ENCODE measurements around the gene SMTNL2.
"Not testable (repeated sequence)": the region's sequence is repeated elsewhere in the genome, so short reads cannot be mapped to it uniquely, and the experiment has no call there.

DNA sequence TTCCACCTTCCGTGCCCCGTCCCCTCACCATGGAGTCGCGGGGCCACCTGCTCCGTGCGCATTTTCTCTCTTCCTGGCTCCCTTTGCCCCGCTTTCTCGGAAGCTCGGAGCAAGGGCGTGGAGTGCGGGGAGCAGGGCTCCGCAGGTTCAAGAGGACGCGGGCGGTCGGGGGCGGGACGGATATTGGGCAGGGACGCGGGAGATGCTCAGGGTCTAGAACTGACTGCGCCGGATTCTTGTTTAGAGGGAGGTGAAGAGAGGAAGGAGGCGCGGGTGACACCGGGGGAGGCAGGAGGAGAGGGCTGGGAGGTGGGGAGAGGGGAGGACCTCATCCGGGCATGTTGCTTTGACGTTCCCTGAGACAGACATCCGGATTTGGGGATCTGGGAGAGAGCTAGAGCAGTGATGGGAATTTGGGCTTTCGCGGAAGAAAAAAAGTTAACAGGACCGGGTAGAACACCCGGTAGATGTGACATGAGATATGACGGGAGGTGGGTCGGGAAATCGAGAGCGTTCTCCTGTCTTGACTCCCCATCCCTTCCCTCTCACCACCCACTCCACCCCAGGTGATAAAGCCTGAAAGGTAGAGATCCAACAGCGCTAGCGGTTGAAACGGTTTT, 56.4 kb downstream of the SMTNL2 start:
- TF ChIP-seq, protein P1, sequence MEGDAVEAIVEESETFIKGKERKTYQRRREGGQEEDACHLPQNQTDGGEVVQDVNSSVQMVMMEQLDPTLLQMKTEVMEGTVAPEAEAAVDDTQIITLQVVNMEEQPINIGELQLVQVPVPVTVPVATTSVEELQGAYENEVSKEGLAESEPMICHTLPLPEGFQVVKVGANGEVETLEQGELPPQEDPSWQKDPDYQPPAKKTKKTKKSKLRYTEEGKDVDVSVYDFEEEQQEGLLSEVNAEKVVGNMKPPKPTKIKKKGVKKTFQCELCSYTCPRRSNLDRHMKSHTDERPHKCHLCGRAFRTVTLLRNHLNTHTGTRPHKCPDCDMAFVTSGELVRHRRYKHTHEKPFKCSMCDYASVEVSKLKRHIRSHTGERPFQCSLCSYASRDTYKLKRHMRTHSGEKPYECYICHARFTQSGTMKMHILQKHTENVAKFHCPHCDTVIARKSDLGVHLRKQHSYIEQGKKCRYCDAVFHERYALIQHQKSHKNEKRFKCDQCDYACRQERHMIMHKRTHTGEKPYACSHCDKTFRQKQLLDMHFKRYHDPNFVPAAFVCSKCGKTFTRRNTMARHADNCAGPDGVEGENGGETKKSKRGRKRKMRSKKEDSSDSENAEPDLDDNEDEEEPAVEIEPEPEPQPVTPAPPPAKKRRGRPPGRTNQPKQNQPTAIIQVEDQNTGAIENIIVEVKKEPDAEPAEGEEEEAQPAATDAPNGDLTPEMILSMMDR (IDR thresholded peaks at IDR 0.05; ENCODE audit: low read length), result not testable (repeated sequence)
- TF ChIP-seq EZH2phosphoT487 (IDR thresholded peaks at IDR 0.05; ENCODE audit: low read length), result not testable (repeated sequence)

Data from MM.1S (cell line).